Endothelial cell of umbilical vein (primary cell): Measurements from ENCODE around the gene NPTN. TPM values are rescaled to one million over a fixed set of nuclear protein-coding genes. Genes with fewer than 3 reads are reported as not detected.

ENCODE experiments used
- BruUV-seq: library from RNA; stranded (reverse); fragments of 400-500 nt; replicated peaks from 2 replicates; lab custom pipeline; 2021; lab: Mats Ljungman, UMichigan
- CTCF ChIA-PET: fragments of 300-600, 350-600 bp; sonication (Branson Sonifier 250); formaldehyde crosslinking; loops from one replicate; lab custom pipeline; 2021; ENCODE audit warnings: antibody characterized with exemption, inconsistent platforms; lab: Charles Lee
- POLR2A ChIA-PET: fragments of 300-600, 350-600 bp; sonication (Branson Sonifier 250); formaldehyde crosslinking; loops from one replicate; lab custom pipeline; 2021; ENCODE audit warnings: antibody characterized with exemption, inconsistent platforms; lab: Charles Lee
- DNase-seq: peaks from one replicate; pipeline ENCODE4 v3.0.0-alpha.2; 2011; ENCODE audit warnings: low read depth, low spot score
- FAIRE-seq: peaks from 2 replicates; lab custom pipeline; 2011; peaks lifted over from hg19 to GRCh38; lab: Jason Lieb, UNC
- H2AFZ ChIP-seq: 2 replicates; pipeline ENCODE4 v1.6.0; 2012; ENCODE audit warnings: low read depth, low read length, control low read depth, inconsistent platforms
- H3K27ac ChIP-seq: 2 replicates; pipeline ENCODE4 v1.5.1; 2011; ENCODE audit warnings: low read depth, mild to moderate bottlenecking, control low read depth, low read length, moderate library complexity; ENCODE audit not compliant: insufficient read depth
- H3K27me3 ChIP-seq, 2 experiments: 2 replicates each; pipeline versions ENCODE4 v1.6.0 to v1.6.1; 2011; ENCODE audit warnings: low read length in 2 of 2, mixed read lengths in 1 of 2; ENCODE audit not compliant: control insufficient read depth in 2 of 2, insufficient read depth in 2 of 2
- H3K36me3 ChIP-seq, 2 experiments: 2 replicates in 1 of 2; 3 replicates in 1 of 2; pipeline ENCODE4 v1.5.1; 2011; ENCODE audit warnings: low read length in 2 of 2, mild to moderate bottlenecking in 1 of 2, moderate library complexity in 1 of 2; ENCODE audit not compliant: control insufficient read depth in 2 of 2, insufficient read depth in 2 of 2; ENCODE audit errors: extremely low read depth in 1 of 2
- H3K4me1 ChIP-seq: 3 replicates; pipeline ENCODE4 v1.5.1; 2011; ENCODE audit warnings: mild to moderate bottlenecking, low read length; ENCODE audit not compliant: control insufficient read depth, insufficient read depth; ENCODE audit errors: extremely low read depth
- H3K4me2 ChIP-seq: 2 replicates; pipeline ENCODE4 v1.6.1; 2011; ENCODE audit warnings: low read length, control low read depth, mixed read lengths; ENCODE audit not compliant: insufficient read depth
- H3K4me3 ChIP-seq, 3 experiments: fragments of 200-600 bp in 1 of 3; sonication (generic), shearing (Covaris generic) in 1 of 3; replicated peaks in 1 of 3; 2 replicates each; pipeline ENCODE4 v1.5.1; 2011 to 2016; ENCODE audit warnings: control low read depth in 3 of 3, low read length in 3 of 3, mild to moderate bottlenecking in 2 of 3, inconsistent platforms in 1 of 3, low read depth in 1 of 3, moderate library complexity in 1 of 3; ENCODE audit not compliant: insufficient read depth in 1 of 3
- H3K79me2 ChIP-seq: 2 replicates; pipeline ENCODE4 v1.6.0; 2012; ENCODE audit warnings: low read length, inconsistent platforms; ENCODE audit not compliant: control insufficient read depth, insufficient read depth
- H3K9ac ChIP-seq: replicated peaks from 2 replicates; pipeline ENCODE3; 2011; ENCODE audit warnings: low read length, control low read depth; ENCODE audit not compliant: insufficient read depth; ENCODE audit errors: extremely low read depth
- H3K9me1 ChIP-seq: replicated peaks from 3 replicates; pipeline ENCODE4 v1.6.0; 2011; ENCODE audit warnings: mild to moderate bottlenecking, low read length; ENCODE audit not compliant: control insufficient read depth, insufficient read depth; ENCODE audit errors: extremely low read depth
- H3K9me3 ChIP-seq: replicated peaks from 2 replicates; pipeline ENCODE4 v1.5.1; 2012; ENCODE audit warnings: low read length, inconsistent platforms; ENCODE audit not compliant: control insufficient read depth, insufficient read depth
- H4K20me1 ChIP-seq: replicated peaks from 2 replicates; pipeline ENCODE3; 2011; ENCODE audit warnings: mild to moderate bottlenecking, low read length; ENCODE audit not compliant: control insufficient read depth, insufficient read depth; ENCODE audit errors: extremely low read depth
- EZH2 ChIP-seq: IDR thresholded peaks from 2 replicates; pipeline ENCODE4 v1.6.1; 2012; ENCODE audit warnings: borderline replicate concordance, low read depth, mild to moderate bottlenecking, moderate library complexity, low read length, inconsistent platforms; ENCODE audit not compliant: severe bottlenecking
- FOS ChIP-seq: IDR thresholded peaks from 2 replicates; pipeline ENCODE4 v1.6.1; 2011; ENCODE audit warnings: mild to moderate bottlenecking, low read length, moderate library complexity, borderline replicate concordance; ENCODE audit not compliant: insufficient read depth
- GATA2 ChIP-seq: IDR thresholded peaks from 2 replicates; pipeline ENCODE4 v1.7.0; 2011; ENCODE audit warnings: low read depth, mild to moderate bottlenecking, moderate library complexity, mixed read lengths, low read length; ENCODE audit not compliant: insufficient read length, insufficient read depth
- JUN ChIP-seq: IDR thresholded peaks from 2 replicates; pipeline ENCODE4 v1.6.1; 2011; ENCODE audit warnings: borderline replicate concordance, low read depth; ENCODE audit not compliant: insufficient read length, insufficient read depth
- MYC ChIP-seq: IDR thresholded peaks from one replicate; pipeline ENCODE4 v1.6.1; 2011; ENCODE audit warnings: mild to moderate bottlenecking, low read depth, low read length
- POLR2A ChIP-seq: IDR thresholded peaks from 2 replicates; pipeline ENCODE4 v1.6.1; 2012; ENCODE audit warnings: low read depth, mild to moderate bottlenecking, control low read depth, low read length
- POLR2AphosphoS5 ChIP-seq: IDR thresholded peaks from 2 replicates; pipeline ENCODE4 v1.6.1; 2012; ENCODE audit warnings: low read depth, mild to moderate bottlenecking, control low read depth, low read length, moderate library complexity; ENCODE audit not compliant: insufficient read depth
- dilution Hi-C: fragments of 300-500 bp; cut with MboI; formaldehyde crosslinking; loops from one replicate; pipeline ENCODE4 v1.15.0; 2019; ENCODE audit warnings: low sequenced_read_pairs; ENCODE audit not compliant: extremely low pct_ligation_motif_present
- intact Hi-C: fragments of 100-400 bp; cut with micrococcal nuclease; formaldehyde crosslinking; loops from one replicate; pipeline ENCODE4 v1.10.0; 2022
- polyA plus RNA-seq, 4 experiments: library from polyadenylated mRNA; depleted of rRNA in 3 of 4; stranded (reverse) in 3 of 4; unstranded in 1 of 4; fragments of >200 nt; gene quantifications; 2 replicates each; pipeline versions ENCODE4 v1.2.1 to v1.2.3, GENCODE V29; 2011 to 2012; ENCODE audit warnings: missing spikeins in 1 of 4
- total RNA-seq: library from RNA; stranded (reverse); gene quantifications from 2 replicates; pipeline ENCODE4 v1.2.3, GENCODE V29; 2021
- TF ChIP-seq, protein P1 (sequence below): IDR thresholded peaks from 2 replicates; pipeline ENCODE4 v1.6.1; 2011; ENCODE audit not compliant: insufficient read depth, insufficient read length
- TF ChIP-seq, protein P2 (sequence below), 2 donors: IDR thresholded peaks; 1 replicate in 1 of 2; 2 replicates in 1 of 2; pipeline ENCODE4 v1.5.1; 2011; ENCODE audit warnings: low read length in 2 of 2, mild to moderate bottlenecking in 2 of 2, moderate library complexity in 2 of 2, control low read depth in 1 of 2, inconsistent platforms in 1 of 2, low read depth in 1 of 2; ENCODE audit not compliant: insufficient read depth in 1 of 2; ENCODE audit errors: extremely low read depth in 1 of 2

Gene NPTN
- total and polyA plus RNA-seq, 2 donors (not counting 3 experiments of a cell fraction or from before 2014, with no cell fraction given): 77.4 to 81.3 TPM

DNA sequence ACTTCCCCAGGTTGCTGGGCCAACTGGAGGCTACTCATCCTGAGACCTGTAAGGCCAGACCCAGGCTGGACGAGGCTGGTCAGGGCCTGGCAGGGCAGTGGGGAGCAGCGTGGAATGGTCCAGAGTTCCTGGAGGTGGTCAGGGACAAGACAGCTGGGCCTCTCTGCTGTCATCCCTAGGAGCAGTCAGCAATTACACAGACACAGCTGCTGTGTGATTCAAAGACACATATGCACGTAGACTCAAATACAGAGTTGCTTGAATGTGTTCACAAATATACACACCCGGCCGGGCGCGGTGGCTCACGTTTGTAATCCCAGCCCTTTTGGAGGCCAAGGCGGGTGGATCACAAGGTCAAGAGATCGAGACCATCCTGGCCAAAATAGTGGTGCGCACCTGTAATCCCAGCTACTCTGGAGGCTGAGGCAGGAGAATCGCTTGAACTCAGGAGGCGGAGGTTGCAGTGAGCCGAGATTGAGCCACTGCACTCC is 49.5 kb upstream of the NPTN start:
- Histone ChIP-seq H3K9me1 (no peaks in the 10 kb centered on the region), H3K36me3 (no peaks in the 10 kb centered on the region), H4K20me1 (no peaks in the 10 kb centered on the region), H3K27ac (no peak overlapping the region), H3K79me2 (peaks cover 23% of the 10 kb centered on the region), H2AFZ (no peak overlapping the region), H3K27me3 (peaks cover 0 to 2% of the 10 kb centered on the region in 2 experiments), H3K4me2 (no peak overlapping the region), H3K9me3 (no peaks in the 10 kb centered on the region), H3K4me3 (no peak overlapping the region), H3K4me1 (peaks cover 30% of the 10 kb centered on the region), H3K9ac (no peak overlapping the region)
- ChIA-PET CTCF (interaction anchor here (1.4 to 10.8 kb wide), 4 partner anchors 15 to 122 kb away, joined by 7 to 368 read pairs (median 56); partner anchors contain the start of gene NPTN), POLR2A (interaction anchor here (0.7 kb wide), 1 partner anchor 11 kb away, joined by 5 read pairs; no protein-coding TSS in a partner anchor)
- BruUV-seq: no TSS peak
- dilution Hi-C loops (no loop called here), intact Hi-C loops (no loop called here)
- TF ChIP-seq JUN (no peak), POLR2AphosphoS5 (no peak), POLR2A (no peak), MYC (no peak), FOS (no peak), EZH2 (no peak), GATA2 (no peak)
- TF ChIP-seq, protein P1, sequence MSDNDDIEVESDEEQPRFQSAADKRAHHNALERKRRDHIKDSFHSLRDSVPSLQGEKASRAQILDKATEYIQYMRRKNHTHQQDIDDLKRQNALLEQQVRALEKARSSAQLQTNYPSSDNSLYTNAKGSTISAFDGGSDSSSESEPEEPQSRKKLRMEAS: no peak
- TF ChIP-seq, protein P2, sequence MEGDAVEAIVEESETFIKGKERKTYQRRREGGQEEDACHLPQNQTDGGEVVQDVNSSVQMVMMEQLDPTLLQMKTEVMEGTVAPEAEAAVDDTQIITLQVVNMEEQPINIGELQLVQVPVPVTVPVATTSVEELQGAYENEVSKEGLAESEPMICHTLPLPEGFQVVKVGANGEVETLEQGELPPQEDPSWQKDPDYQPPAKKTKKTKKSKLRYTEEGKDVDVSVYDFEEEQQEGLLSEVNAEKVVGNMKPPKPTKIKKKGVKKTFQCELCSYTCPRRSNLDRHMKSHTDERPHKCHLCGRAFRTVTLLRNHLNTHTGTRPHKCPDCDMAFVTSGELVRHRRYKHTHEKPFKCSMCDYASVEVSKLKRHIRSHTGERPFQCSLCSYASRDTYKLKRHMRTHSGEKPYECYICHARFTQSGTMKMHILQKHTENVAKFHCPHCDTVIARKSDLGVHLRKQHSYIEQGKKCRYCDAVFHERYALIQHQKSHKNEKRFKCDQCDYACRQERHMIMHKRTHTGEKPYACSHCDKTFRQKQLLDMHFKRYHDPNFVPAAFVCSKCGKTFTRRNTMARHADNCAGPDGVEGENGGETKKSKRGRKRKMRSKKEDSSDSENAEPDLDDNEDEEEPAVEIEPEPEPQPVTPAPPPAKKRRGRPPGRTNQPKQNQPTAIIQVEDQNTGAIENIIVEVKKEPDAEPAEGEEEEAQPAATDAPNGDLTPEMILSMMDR (IDR thresholded peaks at IDR 0.05; ENCODE audit: extremely low read depth in 1 of 2, insufficient read depth in 1 of 2, low read depth in 1 of 2, low read length in 2 of 2): no peak
- FAIRE-seq (no peak), DNase-seq (no peak)
